Effector CD4-positive, alpha-beta T cell (primary cell): ENCODE results near the gene PHRF1.

Experiments
- DNase-seq: peaks from one replicate; pipeline ENCODE4 v3.0.0-alpha.2; 2020

The PHRF1 gene

DNA sequence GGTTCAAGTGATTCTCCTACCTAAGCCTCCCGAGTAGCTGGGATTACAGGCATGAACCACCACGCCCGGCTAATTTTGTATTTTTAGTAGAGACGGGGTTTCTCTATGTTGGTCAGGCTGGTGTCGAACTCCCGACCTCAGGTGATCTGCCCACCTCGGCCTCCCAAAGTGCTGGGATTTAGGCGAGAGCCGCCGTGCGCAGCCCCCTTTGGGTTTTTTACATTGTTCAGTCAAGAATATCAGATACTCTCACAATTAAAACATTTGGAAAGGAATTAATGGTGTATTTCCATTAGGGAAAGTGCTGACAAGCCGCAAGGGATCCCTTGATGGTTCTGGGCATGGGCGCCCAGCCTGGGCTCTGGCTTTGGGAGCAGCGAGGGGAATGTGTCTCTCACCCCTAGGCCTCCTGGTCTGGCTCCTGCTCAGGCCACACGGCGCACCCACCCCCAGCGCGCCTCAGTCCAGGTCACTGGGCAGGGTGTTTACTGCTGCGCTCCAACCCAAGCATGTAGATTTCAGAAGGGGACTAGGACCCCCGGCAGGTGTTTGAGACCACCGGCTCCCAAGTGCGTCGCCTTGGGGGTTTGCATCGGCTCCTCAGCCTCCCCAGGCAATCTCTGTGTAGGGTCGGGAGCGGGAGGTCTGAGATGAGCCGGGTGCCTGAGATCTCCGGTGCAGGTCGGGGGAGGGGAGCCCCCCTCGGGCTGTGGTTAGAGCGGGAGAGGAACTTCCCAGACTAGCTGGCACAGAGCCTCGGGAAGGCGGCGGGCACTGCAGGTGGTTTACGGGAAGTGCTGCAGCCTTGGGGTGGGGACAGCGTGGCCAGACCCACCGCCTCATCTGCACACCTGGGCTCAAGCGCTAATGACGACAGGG lies 40.3 kb downstream of the PHRF1 start:
- DNase-seq, result no peak

DNA sequence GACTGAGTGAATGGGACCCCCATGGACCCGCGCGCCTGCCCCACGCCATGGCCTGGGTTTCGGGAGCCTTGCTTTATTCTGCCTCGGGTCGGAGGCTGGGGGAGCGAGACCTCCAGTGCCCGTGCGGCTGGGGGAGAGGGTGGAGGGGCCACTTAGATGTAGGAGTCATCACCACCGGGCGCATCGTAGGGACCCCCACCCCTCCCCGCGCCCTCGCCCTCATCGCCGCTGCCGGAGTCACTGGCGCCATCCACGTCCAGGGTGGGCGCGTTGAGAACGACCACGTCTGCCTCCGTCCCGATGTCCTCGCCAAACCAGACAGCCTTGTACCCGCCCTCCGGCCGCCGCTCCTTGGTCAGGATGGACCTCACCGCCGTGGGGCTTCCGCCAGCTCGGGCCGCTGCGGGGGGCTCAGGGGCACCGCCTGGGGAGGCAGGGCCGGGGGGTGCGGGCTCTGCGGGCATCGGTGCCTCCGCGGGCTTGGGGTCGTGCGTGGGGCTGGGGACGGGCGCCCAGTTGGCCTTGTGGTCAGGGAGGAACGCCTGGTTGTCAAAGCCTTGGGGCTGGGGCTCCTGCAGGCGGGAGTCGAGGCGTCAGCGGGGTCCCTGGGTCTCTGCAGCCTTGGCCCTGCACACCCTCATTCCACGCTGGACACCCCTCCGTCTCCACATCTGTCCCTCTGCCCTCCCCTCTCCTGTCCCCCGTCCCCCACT lies 41.1 kb downstream of the PHRF1 start:
- DNase-seq, result no peak

DNA sequence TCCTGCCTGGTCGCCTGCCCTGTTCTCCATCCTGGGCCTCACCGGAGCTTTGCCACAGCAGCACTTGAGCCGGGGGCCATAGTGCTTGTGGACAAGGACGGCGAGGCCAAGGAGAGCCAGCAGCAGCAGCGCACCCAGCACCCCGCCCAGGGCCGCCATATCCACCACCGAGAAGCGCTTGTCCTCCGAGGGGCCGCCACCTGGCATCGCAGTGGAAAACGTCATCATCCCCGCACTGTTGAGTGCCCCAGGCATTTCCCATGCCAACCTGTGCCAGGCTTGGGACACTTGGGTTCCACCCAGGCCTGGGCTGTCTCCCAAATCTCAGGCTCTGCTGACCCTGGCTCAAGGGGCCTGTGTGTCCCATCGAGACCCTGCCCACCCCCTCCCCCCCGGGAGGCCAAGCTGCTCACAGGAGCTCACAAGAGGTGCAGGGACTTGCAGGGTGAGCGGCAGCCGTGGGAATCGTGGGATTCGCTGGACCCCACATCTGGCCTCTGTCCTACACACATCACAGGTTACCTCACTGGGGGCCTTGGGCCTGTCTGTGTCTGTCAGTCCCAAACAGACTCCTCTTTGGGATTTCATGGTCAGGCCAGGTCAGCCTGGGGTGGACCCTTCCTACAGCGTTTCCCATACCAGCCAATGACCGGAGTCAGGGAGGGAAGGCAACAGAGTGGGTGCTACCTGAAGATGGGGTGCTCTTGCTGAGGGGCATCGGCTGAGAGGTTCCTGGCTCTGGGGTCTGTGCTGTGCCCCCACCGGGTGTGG lies 41.8 kb downstream of the PHRF1 start:
- no peak for DNase-seq

DNA sequence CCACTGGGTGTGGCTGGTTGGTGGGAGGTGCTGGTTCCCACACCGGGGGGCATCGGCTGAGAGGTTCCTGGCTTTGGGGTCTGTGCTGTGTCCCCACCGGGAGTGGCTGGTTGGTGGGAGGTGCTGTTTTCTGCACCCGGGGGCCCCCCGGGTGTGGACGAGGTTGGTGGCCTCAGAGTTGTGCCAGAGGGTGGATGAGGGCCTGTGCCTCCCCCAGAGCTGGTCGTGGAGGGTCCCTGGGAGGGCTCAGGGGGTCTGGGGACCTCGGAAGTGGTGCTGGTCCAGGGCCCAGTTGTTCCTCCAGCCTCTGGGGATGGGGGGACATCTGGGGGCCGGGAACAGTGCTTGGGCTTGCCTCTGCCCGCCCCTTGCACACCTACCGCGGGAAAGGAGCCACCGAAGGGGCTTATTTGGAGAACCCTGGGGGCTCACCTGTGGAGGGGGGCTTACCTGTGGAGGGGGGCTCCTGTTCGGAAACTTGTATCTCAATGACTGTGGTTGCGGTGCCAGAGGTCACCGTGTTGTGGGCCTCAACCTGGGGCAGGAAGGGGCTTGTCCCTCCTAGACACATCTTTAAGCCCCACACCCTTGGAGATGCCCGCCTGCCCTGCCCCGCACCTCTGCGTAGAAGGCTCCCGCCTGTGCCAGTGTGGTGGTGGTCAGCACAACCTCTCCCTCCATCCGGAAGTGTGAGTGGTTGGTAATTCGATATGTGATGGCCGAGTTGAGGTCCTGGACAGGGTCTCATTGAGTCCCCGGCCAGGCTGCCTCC lies 42.8 kb downstream of the PHRF1 start:
- no peak for DNase-seq

DNA sequence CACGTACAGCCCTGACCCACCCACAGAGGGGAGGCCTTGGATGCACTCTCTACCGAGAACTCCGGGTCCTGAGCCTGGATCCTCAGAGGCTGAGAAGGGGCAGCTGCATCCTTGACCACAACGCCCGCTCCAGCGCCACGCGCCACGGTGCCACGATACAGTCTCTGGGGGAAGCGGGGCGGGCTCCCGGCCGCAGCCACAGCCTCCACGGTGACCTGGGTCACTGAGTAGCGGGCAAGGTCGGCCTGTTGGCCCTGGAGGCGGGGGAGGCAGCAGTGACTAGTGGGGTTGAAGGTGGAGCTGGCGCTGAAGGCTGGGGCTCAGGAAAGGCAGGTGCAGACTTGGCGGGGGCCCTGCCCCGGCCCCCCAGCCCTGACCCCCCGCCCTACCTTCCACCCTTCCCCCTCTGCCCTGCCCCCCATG lies 43.4 kb downstream of the PHRF1 start:
- no peak for DNase-seq

DNA sequence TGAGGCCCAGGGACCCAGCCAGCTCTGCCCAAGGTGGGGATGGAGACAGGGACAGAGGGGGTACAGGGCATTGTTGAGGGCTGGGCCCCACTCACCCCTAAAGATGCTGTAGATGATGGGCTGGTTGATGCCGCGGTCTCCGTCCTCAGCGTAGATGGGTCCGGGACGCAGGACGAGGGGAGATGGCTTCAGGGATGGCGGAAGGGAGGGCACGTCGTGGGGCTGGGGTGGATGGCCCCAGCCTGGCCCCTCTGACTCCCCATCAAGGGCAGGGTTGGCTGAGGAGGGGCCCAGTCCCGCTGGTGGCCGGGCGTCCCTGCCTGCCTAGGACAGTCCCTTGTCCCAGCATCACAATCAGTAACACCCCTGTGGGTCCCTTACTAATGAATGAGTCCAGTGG lies 43.9 kb downstream of the PHRF1 start:
- DNase-seq, result no peak

DNA sequence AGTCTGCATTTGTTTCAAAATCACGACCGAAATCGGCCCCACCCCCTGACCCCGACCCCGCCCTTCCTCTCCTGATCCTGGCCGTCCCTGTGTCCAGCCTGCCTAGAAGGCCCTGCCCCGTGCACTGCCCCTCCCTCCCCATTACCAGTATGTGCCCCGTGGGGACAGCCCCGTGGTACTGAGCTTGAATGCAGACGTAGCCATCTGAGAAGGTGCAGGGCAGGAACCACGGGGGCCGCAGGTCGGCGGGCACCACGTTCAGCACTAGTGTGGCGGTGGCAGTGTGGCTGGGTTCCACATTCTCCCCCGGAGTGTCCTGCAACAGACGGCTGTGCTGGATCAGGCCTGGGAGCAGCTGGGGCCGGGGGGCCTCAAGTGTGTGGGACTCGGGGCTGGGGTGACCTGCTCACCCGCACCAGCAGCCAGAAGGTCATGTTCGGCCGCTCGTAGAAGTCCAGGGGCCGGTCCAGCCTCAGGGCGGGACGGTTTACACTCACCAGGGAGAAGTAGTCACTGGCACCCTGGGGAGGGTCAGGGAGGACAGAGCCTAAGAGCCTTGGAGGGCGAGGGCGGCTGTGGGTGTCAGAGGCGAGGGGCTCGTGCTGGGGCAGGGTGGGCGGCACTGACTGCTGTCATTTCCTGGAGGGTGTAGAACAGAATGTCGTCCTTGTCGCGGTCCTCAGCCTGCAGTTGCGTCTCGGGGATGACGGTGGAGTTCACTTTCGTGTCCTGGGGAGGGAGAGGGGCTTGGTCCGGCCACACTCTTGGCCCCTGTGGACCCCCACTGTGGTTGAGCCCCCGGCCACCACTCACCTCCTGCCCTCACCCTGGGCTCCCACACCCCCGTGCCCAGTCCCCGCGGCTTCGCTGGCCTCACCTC lies 44.9 kb downstream of the PHRF1 start:
- DNase-seq, result no peak

DNA sequence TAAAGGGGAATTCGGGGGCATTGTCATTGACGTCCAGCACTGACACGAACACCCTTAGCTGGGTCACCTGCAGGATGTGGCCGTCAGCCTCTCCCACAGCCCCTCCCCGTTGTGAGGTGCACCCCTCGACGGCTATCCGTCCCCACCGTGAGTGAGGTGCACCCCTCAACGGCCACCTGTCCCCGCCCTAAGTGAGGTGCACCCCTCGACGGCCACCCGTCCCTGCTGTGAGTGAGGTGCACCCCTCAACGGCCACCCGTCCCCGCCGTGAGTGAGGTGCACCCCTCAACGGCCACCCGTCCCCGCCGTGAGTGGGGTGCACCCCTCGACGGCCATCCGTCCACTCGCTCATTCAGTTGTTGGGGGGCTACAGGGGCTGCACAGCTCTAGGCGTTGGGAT lies 45.6 kb downstream of the PHRF1 start:
- DNase-seq, result no peak

DNA sequence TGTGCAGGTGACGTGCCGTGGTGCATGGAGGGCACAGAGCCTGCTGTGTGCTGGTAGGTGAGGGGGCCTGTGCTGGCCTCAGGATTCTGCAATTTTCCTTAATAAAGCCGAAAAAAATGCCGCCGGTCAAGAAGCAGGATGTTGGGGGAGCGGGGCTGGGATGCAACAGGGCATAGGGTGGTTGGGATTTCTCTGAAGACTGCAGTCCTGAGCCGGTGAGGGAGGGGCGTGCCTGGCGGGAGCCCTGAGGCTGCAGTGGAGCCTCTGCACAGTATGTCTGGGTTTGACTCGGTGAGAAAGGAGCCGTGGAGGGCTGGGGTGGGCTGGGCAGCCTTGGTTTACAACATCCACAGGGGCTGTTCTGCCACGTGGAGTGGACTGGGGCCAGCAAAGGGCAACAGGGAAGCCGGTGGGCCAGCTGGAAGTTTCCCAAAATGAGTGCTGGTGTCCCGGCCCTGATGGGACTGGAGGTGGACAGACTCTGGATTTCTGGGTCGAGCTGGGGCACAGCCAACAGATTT lies 47.1 kb downstream of the PHRF1 start:
- no peak for DNase-seq

DNA sequence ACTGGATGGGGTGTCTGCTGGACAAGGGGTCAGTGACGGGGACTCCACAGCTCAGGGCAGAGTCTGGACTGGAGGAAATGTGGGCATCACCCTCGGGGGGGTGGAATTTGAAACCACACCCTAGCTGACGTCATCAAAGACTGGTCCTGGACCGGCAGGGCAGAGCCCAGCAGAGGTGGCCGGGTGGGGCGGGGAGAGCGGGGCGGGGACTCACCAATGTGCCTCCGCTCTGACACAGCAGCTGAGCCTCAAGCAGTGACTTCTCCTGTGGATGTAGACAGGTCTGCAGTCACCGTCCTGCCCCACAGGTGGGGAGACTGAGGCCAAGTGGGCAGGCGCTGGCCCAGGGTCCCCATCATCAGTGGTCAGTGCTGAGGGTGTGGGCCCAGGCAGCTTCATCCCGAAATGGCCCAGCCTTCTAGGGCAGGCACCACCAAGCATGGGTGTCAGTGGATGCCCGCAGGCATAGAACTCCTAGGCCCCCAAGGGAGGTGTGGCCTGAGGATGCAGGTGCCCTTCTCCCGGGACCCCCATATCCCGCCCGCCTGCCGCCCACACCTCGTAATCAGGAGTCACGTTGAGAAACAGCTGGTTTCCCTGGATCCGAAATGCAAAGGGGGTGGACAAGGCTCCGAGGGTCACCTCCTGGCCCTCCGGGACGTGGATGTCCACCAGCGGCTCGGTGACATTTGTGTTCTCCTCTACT lies 47.9 kb downstream of the PHRF1 start:
- no peak for DNase-seq

DNA sequence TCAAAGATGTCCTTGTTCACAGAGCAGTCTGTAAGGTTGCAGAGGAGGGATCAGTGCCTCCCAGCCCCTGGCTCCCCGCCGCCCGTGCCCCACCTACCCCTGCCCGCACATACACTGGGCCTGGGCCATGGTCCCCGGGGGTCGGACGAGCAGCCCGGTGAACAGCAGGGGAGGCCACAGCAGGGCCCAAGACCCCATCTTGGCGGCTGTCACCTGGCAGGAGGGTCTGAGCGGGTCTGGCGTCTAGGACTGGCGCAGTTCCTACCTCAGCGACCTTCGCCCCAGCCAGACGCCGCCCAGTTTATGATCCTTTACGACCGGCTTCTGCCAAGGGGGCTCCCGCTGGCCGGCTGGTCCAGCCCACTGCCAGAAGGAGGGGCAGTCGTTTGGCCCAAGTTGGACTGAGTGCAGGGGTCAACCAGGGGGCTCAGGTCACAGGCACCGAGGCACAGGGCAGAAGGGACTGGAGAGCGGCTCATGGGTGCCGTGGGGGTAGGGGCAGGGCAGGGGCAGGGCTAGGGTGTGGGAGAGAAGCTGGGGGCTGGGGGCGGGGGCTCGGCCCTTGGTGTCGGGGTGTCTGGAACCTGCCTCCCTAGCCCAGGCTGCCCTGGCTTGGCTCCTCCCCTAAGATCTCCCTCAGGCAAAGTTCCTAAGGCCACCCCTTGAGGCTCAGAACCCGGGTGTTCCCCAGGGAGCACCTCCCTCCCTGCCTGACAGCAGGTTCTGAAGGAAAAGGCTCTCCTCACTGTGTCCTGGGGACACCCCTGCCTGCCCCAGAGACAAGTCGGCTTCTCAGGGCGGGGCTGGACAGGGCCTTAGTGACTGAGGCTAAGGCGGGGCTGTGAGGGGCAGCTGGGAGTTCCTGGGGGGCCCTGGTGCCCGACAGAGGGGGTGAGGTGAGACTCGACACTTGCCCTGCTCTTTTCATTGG lies 48.7 kb downstream of the PHRF1 start, which contains the start of gene CDHR5:
TSS of gene CDHR5 (minus strand) at position 251 of the 931 bp plus-strand sequence. CDS start at position 198, 53 bp downstream.
- no peak for DNase-seq

DNA sequence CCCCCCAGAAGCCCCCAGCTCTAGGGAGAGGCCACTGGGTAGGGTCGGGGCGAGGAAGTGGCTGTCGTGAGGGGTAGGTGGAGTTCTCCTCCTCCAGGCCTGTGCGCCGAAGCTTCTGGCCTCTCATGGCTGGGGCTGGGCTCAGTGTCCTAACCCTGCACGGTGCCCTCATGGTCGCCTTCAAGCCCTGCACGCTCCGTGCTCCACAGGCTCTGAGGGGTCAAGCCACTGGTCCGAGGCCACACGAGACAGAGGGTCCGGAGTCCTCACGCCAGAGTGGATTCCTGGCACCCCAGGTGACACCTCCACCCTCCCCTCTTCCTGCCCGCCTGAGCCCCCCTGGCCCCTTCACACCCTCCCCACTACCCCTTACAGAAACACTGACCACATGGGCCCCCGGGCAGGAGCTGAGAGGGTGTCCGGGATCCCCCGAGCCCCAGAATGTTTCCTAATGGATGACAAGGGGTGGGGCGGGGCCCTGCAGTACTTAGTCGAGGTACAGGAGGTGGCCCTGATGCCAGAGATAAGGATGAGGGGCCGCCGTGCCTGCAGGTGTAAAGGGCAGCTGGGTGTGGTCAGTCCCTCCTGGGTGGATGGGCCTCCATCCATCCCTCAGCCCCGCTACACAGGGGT lies 49.5 kb downstream of the PHRF1 start:
- no peak for DNase-seq

DNA sequence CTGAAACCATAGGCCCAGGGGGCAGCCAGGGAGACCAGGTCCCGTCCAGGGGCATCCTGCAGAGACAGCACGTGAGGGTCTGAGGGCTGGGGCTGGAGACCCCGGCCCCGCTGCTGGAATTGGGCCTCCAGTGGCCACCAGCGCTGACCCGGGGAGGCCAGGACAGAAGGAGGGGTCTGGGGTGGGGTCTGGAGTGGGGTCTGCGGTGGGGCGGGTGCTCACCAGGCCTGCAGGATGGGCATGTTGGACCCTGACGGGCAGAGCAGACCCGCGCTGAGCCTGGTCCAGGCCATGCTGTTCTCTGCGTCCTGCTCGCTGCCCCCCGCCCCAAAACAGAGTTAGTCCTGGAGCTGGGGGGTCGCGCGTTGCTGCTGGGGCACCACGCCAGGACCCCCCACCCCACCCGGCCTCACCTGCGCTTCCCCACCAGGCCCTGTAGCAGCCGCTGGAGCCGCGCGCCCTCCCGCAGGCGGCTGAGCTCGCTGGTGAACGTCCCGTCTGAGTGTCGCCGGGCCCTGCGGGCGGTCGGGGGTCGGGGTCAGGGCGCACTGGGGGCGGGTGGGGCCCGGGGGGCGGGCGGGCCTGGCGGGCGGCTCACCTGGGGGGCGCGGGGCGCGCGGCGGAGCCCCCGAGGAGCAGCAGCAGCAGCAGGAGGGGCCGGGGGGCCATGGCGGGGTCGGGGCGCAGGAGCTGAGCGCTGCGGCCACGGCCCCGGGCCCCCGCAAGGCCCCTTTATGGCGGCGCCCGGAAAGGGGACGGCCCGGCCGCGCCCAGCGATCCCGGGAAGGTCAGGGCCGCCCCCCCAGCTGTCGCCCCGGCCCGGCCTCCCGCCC lies 50.4 kb downstream of the PHRF1 start, which contains the start of gene SCT:
TSS of gene SCT (minus strand) at position 707 of the 833 bp plus-strand sequence. CDS start at position 669, 38 bp downstream.
- no peak for DNase-seq

DNA sequence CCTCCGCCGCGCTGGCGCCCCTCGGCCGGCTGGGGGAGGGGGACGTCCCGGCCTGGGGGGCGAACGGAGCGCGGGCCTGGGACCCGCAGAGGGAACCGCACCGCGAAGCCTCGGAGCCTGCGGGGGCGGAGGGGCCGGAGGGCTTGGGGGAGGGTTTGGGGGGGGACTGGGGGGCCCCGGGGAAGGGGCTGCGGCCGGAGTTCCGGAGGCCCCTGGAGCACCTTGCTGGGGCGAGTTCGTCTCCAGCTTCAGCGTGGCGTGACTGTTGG lies 51.0 kb downstream of the PHRF1 start:
- DNase-seq, result no peak

DNA sequence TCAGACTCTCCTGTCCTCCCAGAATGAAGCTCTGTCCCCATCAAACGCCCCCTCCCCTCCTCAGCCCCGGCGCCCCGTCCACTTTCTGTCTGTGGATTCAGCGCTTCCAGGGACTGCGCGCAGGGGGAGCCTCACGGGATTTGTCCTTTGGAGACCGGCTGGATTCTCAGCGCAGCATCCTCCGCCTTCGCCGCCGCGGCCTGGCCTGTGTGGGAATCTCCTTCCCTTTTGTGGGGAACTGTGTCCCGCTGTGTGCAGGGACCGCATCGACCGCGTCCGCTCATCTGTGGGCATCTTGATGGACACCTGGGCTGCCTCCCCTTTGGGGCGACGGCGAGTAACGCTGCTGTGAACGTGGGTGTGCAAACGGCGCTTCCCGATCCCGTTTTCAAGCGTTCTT lies 51.8 kb downstream of the PHRF1 start:
- no peak for DNase-seq

DNA sequence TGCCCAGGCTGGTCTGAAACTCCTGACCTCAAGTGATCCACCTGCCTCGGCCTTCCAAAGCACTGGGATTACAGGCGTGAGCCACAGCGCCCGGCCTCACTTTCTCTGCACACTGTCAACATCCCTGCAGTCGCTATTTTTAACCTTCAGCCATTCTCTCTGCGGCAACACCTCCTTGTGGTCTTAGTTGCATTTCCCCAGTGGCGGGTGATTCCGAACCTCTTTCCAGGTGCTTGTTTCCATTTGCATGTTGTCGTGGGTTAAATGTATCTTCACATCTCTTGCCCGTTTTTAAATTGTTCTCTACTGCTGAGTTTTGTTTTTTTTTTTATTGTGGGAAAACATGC lies 52.9 kb downstream of the PHRF1 start:
- DNase-seq, result no peak

DNA sequence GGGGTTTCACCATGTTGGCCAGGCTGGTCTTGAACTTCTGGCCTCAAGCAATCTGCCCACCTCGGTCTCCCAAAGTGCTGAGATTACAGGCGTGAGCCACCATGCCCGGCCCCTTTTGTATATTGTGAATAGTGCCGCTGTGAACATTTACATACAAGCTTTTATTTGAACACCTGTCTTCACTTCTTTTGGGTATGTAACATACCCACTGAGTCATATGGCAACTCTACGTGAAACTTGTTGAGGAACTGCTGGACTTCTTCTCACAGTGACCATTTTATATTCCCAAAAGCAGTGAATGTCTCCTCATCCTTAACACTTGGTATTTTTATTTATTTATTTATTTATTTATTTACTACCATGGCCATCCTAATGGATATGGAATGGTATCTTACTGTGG lies 54.6 kb downstream of the PHRF1 start:
- DNase-seq, result no peak

DNA sequence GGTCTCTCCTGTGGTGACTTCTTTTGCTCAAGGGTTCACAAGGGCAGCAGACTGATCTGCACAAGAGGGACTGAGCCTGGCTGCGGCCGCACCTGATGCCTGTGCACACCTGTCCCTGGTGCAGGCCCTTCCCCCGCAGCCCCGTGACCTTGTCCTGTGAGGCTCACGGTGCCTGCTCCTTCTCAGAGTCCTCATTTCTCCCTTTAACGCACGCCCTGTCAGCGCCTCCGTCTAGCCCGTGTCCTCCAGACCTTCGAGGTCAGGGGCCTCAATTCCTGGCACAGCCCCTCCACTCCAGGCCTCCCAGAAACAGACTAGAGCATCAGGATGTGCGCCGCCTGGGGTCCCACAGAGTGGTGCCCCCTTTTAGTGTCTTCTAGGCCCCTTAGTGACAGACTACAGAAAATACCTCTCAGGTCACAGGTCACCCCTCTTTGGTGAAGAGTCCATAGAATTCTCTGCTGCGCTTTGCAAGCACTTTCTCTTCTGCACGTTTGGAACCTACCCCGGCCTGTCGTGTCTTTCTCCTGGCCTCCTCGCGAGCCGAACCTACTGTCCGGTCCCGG lies 59.8 kb downstream of the PHRF1 start:
- DNase-seq, result no peak
